ENCODE measurements around the gene ASB7. TPM values are rescaled to one million over a fixed set of nuclear protein-coding genes. Genes with fewer than 3 reads are reported as not detected.

ASB7 gene
- total RNA-seq, 1 donor from 2014 or later = 14.5 TPM

DNA sequence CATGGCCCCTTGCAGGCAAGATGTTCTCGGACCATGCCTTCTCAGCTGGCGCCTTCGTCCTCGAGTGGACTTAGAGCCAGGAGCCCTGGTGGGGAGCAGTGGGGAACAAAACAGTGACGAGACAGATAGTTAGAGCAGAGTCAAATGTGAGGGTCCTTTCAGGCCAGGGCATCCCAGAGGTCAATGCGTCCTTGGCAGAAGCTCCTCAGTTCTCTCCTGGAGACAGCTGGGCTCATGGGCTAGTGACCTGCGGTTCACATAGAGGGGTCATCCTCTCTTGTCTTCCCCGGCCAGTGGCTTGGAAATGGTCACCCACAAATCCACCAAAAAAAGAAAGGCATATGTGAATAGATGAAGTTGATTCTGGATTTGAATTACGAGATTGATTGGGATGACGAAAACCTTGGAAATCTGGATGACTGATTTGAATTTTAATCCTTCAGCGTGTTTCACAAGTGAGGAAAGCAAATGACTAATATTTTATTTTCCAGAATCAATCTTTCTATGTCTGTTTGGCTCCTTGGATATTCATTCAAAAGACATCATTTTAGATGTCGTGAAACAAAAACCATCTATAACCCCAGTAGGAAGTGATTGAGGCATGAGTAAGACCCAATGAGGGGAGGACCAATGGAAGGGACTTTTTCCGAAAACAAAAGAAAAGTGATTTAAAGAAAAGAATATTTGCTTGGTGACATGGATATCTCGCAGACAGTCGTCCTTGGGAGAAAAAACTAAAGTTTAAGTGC is 84.5 kb downstream of the ASB7 start:
- no peak overlapping the region for H3K27ac Mint-ChIP-seq (ENCODE audit: unreplicated experiment)
- peaks cover 5% of the 10 kb centered on the region for H3K4me1 Mint-ChIP-seq (ENCODE audit: low read depth, unreplicated experiment)
- H3K4me3 Mint-ChIP-seq (ENCODE audit: unreplicated experiment) = no peak overlapping the region
- peaks cover 8% of the 10 kb centered on the region for H3K36me3 Mint-ChIP-seq (ENCODE audit: unreplicated experiment)
- no peak for TF ChIP-seq CTCF (IDR thresholded peaks at IDR 0.05; ENCODE audit: partially characterized antibody, unreplicated experiment)
- H3K27me3 Mint-ChIP-seq (ENCODE audit: unreplicated experiment) = peaks cover 5% of the 10 kb centered on the region
- DNase-seq = no peak
- peaks cover 7% of the 10 kb centered on the region for H3K9me3 Mint-ChIP-seq (ENCODE audit: unreplicated experiment)

DNA sequence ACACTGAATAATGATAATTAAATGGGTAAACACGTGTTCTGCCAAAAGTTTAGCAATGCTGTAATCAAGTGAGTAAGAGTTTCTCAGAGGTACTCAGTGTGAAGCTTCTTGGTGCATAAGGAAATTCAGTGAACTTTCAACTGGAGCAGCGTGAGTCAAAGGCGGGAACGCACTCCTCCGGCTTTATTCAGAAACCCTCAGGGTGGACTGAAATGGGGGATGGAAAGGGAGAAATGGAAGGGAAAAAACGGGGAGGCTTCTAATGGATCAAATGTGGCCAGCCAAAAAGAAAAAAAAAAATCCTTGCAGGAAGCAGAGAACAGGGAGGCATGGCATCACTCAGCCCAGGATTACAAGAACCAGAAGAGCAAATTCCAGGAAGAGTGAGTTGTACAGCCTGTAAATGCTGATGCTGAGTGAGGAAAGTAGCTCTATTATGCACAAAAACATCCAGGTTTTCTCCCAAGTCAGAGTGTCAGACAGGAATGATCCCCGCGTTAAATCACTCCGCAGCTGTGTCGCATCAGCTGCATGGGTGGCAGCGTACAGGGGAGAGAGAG is 85.3 kb downstream of the ASB7 start:
- Mint-ChIP-seq H3K4me1 (ENCODE audit: low read depth, unreplicated experiment) (peaks cover 5% of the 10 kb centered on the region), H3K9me3 (ENCODE audit: unreplicated experiment) (peaks cover 7% of the 10 kb centered on the region), H3K27ac (ENCODE audit: unreplicated experiment) (no peak overlapping the region), H3K4me3 (ENCODE audit: unreplicated experiment) (no peak overlapping the region), H3K27me3 (ENCODE audit: unreplicated experiment) (peaks cover 4% of the 10 kb centered on the region), H3K36me3 (ENCODE audit: unreplicated experiment) (peaks cover 6% of the 10 kb centered on the region)
- TF ChIP-seq CTCF (IDR thresholded peaks at IDR 0.05; ENCODE audit: partially characterized antibody, unreplicated experiment) = no peak
- no peak for DNase-seq

DNA sequence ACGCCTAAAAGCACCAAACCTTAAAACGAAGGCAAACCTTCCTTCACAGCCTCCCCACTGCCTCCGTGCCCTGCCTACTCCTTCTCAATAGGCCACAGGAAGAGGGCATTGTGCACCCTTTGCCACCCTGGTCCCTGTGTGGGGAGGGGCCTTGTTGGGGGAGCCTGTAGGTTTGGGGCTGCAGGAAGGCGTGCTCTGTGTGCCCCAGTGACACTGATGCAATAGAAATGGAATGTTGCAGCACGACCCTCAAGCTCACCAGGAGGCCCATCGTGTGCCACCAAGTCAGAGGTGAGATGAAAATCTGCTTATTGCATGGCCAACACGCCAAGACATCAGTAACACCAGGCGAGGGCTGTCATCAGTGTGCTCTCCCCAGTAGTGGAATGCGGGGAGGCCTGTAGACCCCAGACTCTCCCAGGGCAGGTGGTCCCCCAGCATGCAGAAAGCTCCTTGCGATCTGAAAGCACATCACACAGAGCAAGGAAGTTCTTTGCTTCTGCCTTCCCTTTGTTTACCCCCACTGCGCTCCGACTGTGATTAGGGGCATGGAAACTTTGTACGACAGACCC is 86.2 kb downstream of the ASB7 start:
- TF ChIP-seq CTCF (IDR thresholded peaks at IDR 0.05; ENCODE audit: partially characterized antibody, unreplicated experiment) = no peak

DNA sequence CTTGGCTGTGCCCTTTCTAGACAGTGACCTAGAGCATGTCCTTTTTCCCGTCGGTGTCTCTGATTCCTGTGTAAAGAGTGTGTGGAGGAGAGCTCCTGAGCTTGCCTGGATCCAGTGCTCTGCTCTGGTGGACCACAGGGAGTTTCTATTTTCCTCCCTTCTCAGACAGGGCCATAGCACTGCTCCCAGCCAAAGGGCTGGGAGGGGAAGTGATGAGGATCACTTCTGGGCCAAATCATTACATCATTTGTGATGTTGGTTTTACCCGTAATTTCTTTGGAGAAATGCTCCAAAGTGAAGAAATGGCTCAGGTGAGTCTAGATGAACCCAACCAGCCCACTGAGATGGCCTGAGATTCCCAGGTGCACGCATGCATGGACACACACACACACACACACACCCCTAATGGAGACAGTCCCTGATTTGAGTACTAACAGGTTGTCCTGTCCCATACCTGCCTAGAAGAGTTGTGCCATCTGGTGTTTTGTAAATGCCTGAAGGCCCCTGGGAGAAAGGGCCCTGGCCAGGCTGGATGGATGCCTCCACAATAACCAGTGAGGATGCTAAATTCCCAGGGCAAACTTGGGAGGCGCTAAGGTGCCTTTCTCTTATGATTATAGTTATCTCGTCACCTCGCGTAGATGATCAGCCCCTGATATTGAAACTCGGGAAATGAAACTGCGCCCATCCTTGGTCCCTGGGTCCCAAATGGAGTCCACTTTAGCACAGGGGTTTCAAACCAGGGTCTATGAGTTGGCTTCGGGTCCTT is 86.9 kb downstream of the ASB7 start:
- no peak for TF ChIP-seq CTCF (IDR thresholded peaks at IDR 0.05; ENCODE audit: partially characterized antibody, unreplicated experiment)
- H3K36me3 Mint-ChIP-seq (ENCODE audit: unreplicated experiment) = peaks cover 6% of the 10 kb centered on the region
- H3K9me3 Mint-ChIP-seq (ENCODE audit: unreplicated experiment) = peaks cover 5% of the 10 kb centered on the region
- H3K27me3 Mint-ChIP-seq (ENCODE audit: unreplicated experiment) = peaks cover 3% of the 10 kb centered on the region
- no peak overlapping the region for H3K4me3 Mint-ChIP-seq (ENCODE audit: unreplicated experiment)
- peaks cover 5% of the 10 kb centered on the region for H3K4me1 Mint-ChIP-seq (ENCODE audit: low read depth, unreplicated experiment)
- H3K27ac Mint-ChIP-seq (ENCODE audit: unreplicated experiment) = no peak overlapping the region
- DNase-seq = no peak

More for the DNA sequence above, 86.2 kb downstream of the ASB7 start:
- Mint-ChIP-seq H3K4me3 (ENCODE audit: unreplicated experiment) (no peak overlapping the region), H3K4me1 (ENCODE audit: low read depth, unreplicated experiment) (peaks cover 5% of the 10 kb centered on the region), H3K27ac (ENCODE audit: unreplicated experiment) (no peak overlapping the region), H3K27me3 (ENCODE audit: unreplicated experiment) (peaks cover 3% of the 10 kb centered on the region), H3K9me3 (ENCODE audit: unreplicated experiment) (peaks cover 7% of the 10 kb centered on the region), H3K36me3 (ENCODE audit: unreplicated experiment) (peaks cover 6% of the 10 kb centered on the region)
- no peak for DNase-seq
